Activated T-helper 1 cell treated with Interleukin-2 at 50 U/mL for 16 hours (primary cell): ENCODE measurements around the gene EID3.
A peak's percentile ranks its signal among the peaks of the same experiment; 100 is the strongest.
"Not testable (repeated sequence)": the region's sequence is repeated elsewhere in the genome, so short reads cannot be mapped to it uniquely, and the experiment has no call there.

Experiments used
- DNase-seq: peaks from one replicate; pipeline ENCODE4 v3.0.0-alpha.2; 2020; ENCODE audit warnings: low read depth

EID3 gene

GRCh38 chr12:104303538-104304151, at the start of gene EID3:
EID3 (plus strand) TSS chr12:104303739; CDS start chr12:104303935, 196 bp downstream.
- DNase-seq = peak; percentile 88

GRCh38 chr12:104257913-104258472, 45.5 kb upstream of the EID3 start:
- DNase-seq = no peak

DNA sequence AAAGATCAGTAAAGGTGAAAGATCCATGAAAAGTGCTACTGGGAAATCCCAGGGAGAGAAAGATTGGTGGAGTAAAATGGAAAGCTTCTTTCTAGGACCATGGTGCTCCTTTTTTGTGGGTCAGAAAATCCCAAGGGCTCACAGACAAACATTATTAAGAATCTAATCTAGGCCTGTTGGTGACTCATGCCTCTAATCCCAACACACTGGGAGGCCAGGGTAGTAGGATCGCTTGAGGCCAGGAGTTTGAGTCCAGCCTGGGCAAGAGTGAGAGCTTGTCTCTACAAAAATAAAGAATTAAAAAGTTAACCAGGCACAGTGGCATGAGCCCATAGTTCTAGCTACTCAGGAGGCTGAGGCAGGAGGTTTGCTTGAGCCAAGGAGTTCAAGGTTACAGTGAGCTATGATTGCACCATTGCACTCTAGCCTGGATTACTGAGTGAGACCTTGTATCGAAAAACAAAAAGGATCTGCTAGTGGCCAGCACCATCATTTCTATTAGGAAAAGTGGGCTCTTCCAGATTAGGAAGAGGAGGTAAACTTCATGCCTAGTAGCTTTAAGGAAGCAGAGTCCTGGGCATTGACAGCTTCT, 45.0 kb upstream of the EID3 start:
- no peak for DNase-seq

DNA sequence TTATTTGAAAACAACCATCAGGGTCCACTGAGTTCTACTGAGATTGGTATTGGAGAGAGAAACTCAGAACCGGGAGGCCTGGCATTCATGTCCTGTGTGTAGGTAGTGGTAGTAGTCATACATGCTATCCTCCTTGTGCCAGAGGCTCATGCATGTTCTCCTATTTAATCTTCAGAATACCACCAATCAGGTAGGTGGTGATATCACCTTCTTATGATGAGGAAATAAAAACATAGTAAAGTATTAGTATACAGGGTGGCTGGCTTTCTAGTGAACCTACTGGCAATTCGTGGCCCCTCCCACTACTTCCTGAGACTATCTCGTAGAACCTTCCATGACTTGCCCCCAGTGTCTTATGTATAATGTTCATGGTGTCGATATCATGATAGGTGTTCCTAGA, 40.5 kb upstream of the EID3 start:
- no peak for DNase-seq

DNA sequence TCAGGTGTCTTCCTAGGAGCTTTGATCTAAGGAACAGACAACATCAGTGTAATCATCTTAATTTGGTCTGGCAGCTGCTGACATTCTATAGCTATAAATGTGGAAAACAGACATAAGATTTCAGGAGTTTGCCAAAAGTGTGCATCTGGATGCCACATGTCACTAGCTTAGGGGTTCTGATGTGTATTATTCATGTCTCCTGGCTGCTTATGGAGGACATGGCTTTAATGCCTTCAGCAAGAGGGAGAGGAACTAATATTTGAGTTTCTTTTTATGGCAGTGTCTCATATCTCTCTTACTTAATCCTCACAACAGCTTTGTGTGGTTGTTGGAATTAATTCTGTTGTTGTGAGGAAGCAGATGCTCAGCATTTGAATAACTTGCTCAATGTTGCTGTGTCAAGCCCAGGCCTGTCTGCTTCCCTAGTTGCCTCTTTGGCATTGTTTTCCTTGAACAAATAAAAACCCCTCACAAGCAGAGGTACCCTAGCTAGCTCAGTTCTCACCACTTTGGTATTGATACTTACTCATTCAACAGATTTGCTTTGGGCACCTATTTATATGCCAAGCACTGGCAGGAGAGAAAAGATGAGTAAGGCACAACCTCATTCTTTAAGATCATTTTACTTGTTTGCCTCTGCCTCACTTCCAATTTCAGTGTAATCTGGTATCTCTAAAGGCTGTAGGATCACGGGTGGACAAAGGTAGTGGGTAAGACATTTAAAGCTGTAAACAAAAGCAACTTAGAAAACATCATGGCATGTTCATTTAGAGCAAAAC, 39.8 kb upstream of the EID3 start:
- no peak for DNase-seq

DNA sequence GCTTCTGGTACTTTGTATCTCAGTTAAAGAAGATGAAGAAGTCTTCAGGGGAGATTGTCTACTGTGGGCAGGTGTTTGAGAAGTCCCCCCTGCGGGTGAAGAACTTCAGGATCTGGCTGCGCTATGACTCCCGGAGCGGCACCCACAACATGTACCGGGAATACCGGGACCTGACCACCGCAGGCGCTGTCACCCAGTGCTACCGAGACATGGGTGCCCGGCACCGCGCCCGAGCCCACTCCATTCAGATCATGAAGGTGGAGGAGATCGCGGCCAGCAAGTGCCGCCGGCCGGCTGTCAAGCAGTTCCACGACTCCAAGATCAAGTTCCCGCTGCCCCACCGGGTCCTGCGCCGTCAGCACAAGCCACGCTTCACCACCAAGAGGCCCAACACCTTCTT, 38.1 kb upstream of the EID3 start:
- DNase-seq = not testable (repeated sequence)

DNA sequence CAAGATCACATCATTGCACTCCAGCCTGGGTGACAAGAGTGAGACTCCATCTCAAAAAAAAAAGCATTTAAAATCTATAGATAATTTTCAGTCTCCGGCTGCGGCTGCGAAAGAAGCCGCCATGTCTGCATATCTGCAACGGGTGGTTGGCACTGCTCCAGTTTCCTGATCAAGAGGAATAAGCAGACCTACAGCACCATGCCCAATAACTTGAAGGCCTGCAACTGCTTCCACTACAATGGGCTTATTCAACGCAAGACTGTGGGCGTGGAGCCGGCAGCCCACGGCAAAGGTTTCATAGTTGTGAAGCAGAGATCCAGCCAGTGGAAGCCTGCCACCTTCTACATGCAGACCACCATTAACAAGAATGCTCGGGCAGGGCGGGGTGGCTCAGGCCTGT, 30.6 kb upstream of the EID3 start:
- DNase-seq = no peak

- DNase-seq = no peak
Observed at GRCh38 chr12:104273503-104273902, 30.0 kb upstream of the EID3 start.

- DNase-seq = no peak
Observed at GRCh38 chr12:104274811-104275210, 28.7 kb upstream of the EID3 start.

DNA sequence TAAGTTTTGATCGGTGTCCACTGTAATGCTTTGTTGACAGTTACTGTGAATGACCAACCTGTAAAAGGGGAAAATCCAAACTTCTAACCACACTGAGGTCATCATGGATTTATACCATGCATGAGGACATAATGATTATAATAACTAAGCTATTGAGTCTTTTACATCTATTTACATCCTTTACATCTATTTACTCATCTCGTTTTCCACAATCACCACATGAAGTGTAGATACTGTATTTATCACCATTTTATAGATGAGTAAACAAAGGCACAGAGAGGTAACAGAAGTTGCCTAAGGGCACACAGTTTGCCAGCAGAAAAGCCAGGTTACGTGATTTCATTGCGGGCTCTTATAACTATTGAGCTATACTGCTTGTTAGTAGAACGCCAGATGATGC, 27.9 kb upstream of the EID3 start:
- DNase-seq = no peak

GRCh38 chr12:104276273-104277131, 27.0 kb upstream of the EID3 start:
- no peak for DNase-seq

- DNase-seq = no peak
Observed at GRCh38 chr12:104279164-104279563, 24.4 kb upstream of the EID3 start.

- DNase-seq = no peak
Observed at GRCh38 chr12:104280111-104280510, 23.4 kb upstream of the EID3 start.

DNA sequence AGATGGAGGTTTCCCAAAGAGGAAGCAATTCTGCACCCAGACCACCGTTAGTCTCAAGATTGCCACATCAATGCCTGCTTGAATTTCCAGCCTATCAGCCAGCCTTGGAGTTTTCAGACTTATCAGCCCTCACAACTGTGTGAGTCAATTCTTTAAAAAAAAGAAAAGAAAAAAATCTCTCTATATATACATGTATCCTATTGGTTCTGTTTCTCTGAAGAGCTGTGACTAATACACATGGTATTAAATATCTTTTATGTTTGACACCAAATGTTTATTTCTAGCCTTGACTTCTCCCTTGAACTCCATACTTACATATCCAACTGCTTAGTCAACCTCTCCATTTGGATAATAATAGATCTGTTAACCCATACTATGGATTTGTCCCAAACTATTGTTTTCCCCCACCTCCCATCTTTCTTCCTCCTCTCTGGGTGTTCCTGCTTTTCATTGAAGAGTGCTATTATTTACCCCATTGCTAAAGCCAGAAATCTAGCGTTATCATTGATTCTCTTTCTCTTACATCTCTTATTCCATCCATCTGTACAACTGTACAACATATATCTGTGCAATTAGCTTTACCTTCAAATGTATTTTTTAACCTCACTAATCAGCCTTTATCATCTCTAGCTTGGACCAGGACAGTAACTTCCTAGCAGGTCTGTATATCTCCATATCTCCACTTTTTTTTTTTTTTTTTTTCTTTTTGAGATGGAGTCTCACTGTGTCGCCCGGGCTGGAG, 22.7 kb upstream of the EID3 start:
- DNase-seq = no peak

- DNase-seq = no peak
Observed at GRCh38 chr12:104281636-104282035, 21.9 kb upstream of the EID3 start.

DNA sequence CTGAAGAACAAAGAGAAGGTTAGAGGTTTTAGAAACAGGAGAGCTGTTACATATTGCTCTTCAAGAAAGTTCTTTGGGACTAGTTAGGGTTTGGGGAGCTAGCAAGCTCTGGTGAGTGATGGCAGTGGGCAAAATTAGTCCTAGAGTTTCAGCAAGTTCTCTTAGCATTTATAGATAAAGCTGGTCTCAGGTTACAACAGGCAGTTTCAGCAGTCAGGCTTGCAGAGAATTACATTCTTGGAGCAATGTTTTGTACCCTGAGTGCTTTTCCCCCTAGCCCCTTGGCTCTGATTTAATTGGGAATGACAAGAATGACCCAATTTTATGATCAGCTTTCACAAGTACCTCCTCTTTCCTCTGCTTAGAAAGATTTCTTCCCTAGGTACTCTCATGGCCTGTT, 21.4 kb upstream of the EID3 start:
- no peak for DNase-seq

DNA sequence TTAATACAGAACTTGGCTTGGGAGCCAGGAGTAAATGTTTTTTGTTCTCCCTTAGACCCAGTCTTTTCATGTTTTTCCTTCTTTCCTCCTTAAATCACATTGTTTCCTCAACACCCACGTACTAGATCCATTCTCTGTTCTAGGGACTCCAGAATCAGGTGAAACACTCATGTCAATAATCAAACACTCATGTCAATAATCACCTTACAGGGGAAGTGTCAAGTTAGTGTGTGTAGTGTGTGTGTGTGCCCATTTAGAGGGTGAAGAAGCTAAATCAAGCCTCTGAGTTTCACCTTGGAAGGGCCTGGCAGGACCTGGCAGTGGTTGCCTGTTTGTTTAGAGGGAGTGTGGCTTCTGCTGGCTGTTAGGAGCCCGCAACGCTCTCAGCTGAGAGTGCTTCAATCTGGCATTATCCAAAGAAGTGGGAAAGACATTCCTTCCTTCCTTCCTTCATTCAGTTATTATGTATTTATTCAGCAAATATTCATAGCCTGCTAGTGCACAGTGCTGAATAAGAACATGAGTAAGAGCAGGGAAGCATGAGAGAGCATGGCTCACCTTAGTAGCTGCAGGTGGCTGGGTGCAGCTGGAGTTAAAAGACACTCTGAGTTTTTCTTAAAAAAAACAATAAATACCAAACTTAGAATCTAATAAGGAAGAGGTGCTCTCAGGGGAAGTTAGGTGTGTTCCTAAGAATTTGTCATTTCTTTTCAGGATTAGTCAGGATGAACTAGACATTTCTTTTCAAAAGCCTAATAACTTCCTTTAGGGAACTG, 17.6 kb upstream of the EID3 start:
- no peak for DNase-seq

- peak; percentile 81 for DNase-seq
Observed at GRCh38 chr12:104286516-104287482, 16.7 kb upstream of the EID3 start.

DNA sequence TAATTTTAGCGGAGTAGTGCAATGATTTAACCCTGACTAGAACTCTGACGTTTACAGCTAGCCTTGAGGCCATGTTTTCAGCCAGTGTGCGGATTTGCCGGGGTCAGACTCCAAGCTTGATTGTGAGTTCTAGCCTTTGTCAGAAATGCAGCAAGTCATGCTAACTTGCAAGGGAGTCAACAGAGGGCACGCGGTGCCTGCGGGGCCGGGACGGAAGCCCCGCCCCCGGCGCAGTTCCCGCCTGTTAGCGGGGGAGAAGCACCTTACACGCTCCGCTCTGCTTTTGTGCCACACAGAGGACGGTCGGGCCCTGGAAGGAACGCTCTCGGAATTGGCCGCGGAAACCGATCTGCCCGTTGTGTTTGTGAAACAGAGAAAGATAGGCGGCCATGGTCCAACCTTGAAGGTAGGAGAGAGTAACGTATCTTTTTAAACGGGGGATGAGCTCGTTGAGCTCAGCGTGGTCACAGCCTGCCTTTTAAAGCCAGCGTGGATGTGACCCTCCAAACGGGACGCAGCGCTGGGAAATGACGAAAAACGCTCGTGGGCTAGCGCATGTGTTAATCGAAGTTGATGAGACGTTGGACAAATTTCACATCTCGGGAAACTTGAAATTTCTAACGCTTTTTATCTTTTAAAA, 14.8 kb upstream of the EID3 start:
- DNase-seq = peak; percentile 78
